Activated T-cell treated with anti-CD3 and anti-CD28 coated beads, Interleukin-2, amount 50 U/mL, for 1 hour (primary cell): ENCODE measurements around the gene CDC42BPG.
A peak's percentile ranks its signal among the peaks of the same experiment; 100 is the strongest.

Experiments used
- DNase-seq: peaks from one replicate; pipeline ENCODE4 v3.0.0-alpha.2; 2020

CDC42BPG gene

GRCh38 chr11:64878223-64878493 is 33.7 kb upstream of the CDC42BPG start:
- DNase-seq = no peak

- DNase-seq = no peak
Measured at GRCh38 chr11:64877390-64878222, 33.2 kb upstream of the CDC42BPG start.

- DNase-seq = no peak
Measured at GRCh38 chr11:64876835-64877341, 32.4 kb upstream of the CDC42BPG start.

GRCh38 chr11:64876229-64876750 is 31.8 kb upstream of the CDC42BPG start:
- DNase-seq = no peak

- no peak for DNase-seq
Measured at GRCh38 chr11:64875369-64876228, 31.1 kb upstream of the CDC42BPG start.

- no peak for DNase-seq
Measured at GRCh38 chr11:64874308-64875240, 30.1 kb upstream of the CDC42BPG start.

GRCh38 chr11:64872790-64873488 is 28.5 kb upstream of the CDC42BPG start:
- DNase-seq = no peak

GRCh38 chr11:64871492-64871891 is 27.0 kb upstream of the CDC42BPG start:
- DNase-seq = no peak

- DNase-seq = no peak
Measured at GRCh38 chr11:64870893-64871466, 26.5 kb upstream of the CDC42BPG start.

- DNase-seq = no peak
Measured at GRCh38 chr11:64870176-64870892, 25.9 kb upstream of the CDC42BPG start.

- DNase-seq = no peak
Measured at GRCh38 chr11:64869571-64870175, 25.2 kb upstream of the CDC42BPG start.

- DNase-seq = peak; percentile 60
Measured at GRCh38 chr11:64868904-64869570, 24.6 kb upstream of the CDC42BPG start.

GRCh38 chr11:64867748-64868462 is 23.5 kb upstream of the CDC42BPG start:
- DNase-seq = no peak

GRCh38 chr11:64866173-64866491 is 21.7 kb upstream of the CDC42BPG start:
- no peak for DNase-seq

GRCh38 chr11:64865286-64866172 is 21.1 kb upstream of the CDC42BPG start:
- peak; percentile 34 for DNase-seq

GRCh38 chr11:64864473-64865285 is 20.2 kb upstream of the CDC42BPG start:
- peak; percentile 40 for DNase-seq

- no peak for DNase-seq
Measured at GRCh38 chr11:64864135-64864472, 19.7 kb upstream of the CDC42BPG start.
